ENCODE measurements around the gene ZNF469.

GRCh38 chr16:88354229-88355092, 28.3 kb upstream of the ZNF469 start:
- TF ChIP-seq EZH2 (IDR thresholded peaks at IDR 0.05; ENCODE audit: low read length) (no peak), CTCF (optimal IDR thresholded peaks at IDR 0.05 in 1 of 3, IDR thresholded peaks at IDR 0.05 in 1 of 3, conservative IDR thresholded peaks at IDR 0.05 in 1 of 3; ENCODE audit: extremely low read depth in 1 of 3, insufficient read depth in 2 of 3, low read length in 3 of 3) (no peak)
